Mucosa of rectum (tissue), 2 donors: ENCODE results near the gene ZDBF2.
"Not testable (repeated sequence)": the region's sequence is repeated elsewhere in the genome, so short reads cannot be mapped to it uniquely, and the experiment has no call there.

Experiments
- H3K27ac ChIP-seq, 2 donors: one replicate each; pipeline ENCODE4 v1.7.0; 2013; ENCODE audit warnings: inconsistent platforms in 2 of 2, low read depth in 2 of 2, low read length in 2 of 2
- H3K27me3 ChIP-seq, 2 donors: one replicate each; pipeline ENCODE4 v1.7.0; 2013; ENCODE audit warnings: low read length in 2 of 2; ENCODE audit not compliant: control insufficient read depth in 2 of 2, insufficient read depth in 2 of 2
- H3K36me3 ChIP-seq, 2 donors: one replicate each; pipeline ENCODE4 v1.7.0; 2013; ENCODE audit warnings: low read length in 2 of 2; ENCODE audit not compliant: control insufficient read depth in 2 of 2, insufficient read depth in 2 of 2
- H3K4me1 ChIP-seq, 2 donors: one replicate each; pipeline ENCODE4 v1.7.0; 2013; ENCODE audit warnings: low read length in 2 of 2, mild to moderate bottlenecking in 1 of 2; ENCODE audit not compliant: control insufficient read depth in 2 of 2, insufficient read depth in 2 of 2
- H3K4me3 ChIP-seq, 2 donors: one replicate each; pipeline ENCODE4 v1.7.0; 2013; ENCODE audit warnings: low read length in 2 of 2
- H3K9ac ChIP-seq, 2 donors: one replicate each; pipeline ENCODE4 v1.7.0; 2013; ENCODE audit warnings: low read length in 2 of 2, low read depth in 1 of 2, mild to moderate bottlenecking in 1 of 2
- H3K9me3 ChIP-seq, 2 donors: one replicate each; pipeline ENCODE4 v1.7.0; 2013; ENCODE audit warnings: low read length in 2 of 2; ENCODE audit not compliant: control insufficient read depth in 2 of 2
- donor health status: healthy.
- donor health status: Normal muscosa, but diverticular disease.

ZDBF2 gene

GRCh38 chr2:206241736-206242135 lies 32.7 kb upstream of the ZDBF2 start:
- Histone ChIP-seq H3K4me3 (no peak overlapping the region), H3K4me1 (no peaks in the 10 kb centered on the region), H3K36me3 (no peaks in the 10 kb centered on the region), H3K9ac (no peak overlapping the region), H3K27ac (no peak overlapping the region), H3K9me3 (no peaks in the 10 kb centered on the region), H3K27me3 (no peaks in the 10 kb centered on the region)

- H3K9ac ChIP-seq: no peak overlapping the region
- no peaks in the 10 kb centered on the region for H3K9me3 ChIP-seq
- H3K4me3 ChIP-seq: no peak overlapping the region
- H3K27ac ChIP-seq: no peak overlapping the region
- peaks cover 0 to 3% of the 10 kb centered on the region in 2 donors for H3K27me3 ChIP-seq
- H3K4me1 ChIP-seq: no peaks in the 10 kb centered on the region
- H3K36me3 ChIP-seq: no peaks in the 10 kb centered on the region
Measured at GRCh38 chr2:206245265-206245672, 29.2 kb upstream of the ZDBF2 start.

GRCh38 chr2:206250041-206250897 lies 24.2 kb upstream of the ZDBF2 start:
- Histone ChIP-seq H3K4me3 (peak overlapping the region; percentile 35 to 67), H3K4me1 (no peaks in the 10 kb centered on the region), H3K9me3 (no peaks in the 10 kb centered on the region), H3K27ac (no peak overlapping the region), H3K9ac (peak overlapping the region in 1 of 2 donors; percentile 24), H3K27me3 (peaks cover 12 to 15% of the 10 kb centered on the region in 2 donors), H3K36me3 (no peaks in the 10 kb centered on the region)

- H3K4me3 ChIP-seq: no peak overlapping the region
- H3K36me3 ChIP-seq: no peaks in the 10 kb centered on the region
- no peak overlapping the region for H3K9ac ChIP-seq
- no peaks in the 10 kb centered on the region for H3K9me3 ChIP-seq
- no peak overlapping the region for H3K27ac ChIP-seq
- H3K27me3 ChIP-seq: peaks cover 25% of the 10 kb centered on the region in 2 donors
- H3K4me1 ChIP-seq: no peaks in the 10 kb centered on the region
Measured at GRCh38 chr2:206253125-206253776, 21.2 kb upstream of the ZDBF2 start.

- H3K9me3 ChIP-seq: no peaks in the 10 kb centered on the region
- H3K9ac ChIP-seq: no peak overlapping the region
- no peak overlapping the region for H3K27ac ChIP-seq
- no peaks in the 10 kb centered on the region for H3K36me3 ChIP-seq
- H3K4me1 ChIP-seq: no peaks in the 10 kb centered on the region
- no peak overlapping the region for H3K4me3 ChIP-seq
- peaks cover 25% of the 10 kb centered on the region in 2 donors for H3K27me3 ChIP-seq
Measured at GRCh38 chr2:206253777-206254166, 20.7 kb upstream of the ZDBF2 start.

- Histone ChIP-seq H3K36me3 (no peaks in the 10 kb centered on the region), H3K27ac (no peak overlapping the region), H3K4me1 (no peaks in the 10 kb centered on the region), H3K4me3 (no peak overlapping the region), H3K27me3 (peaks cover 25 to 29% of the 10 kb centered on the region in 2 donors), H3K9me3 (no peaks in the 10 kb centered on the region), H3K9ac (no peak overlapping the region)
Measured at GRCh38 chr2:206255003-206255402, 19.5 kb upstream of the ZDBF2 start.

- Histone ChIP-seq H3K27me3 (peaks cover 25% of the 10 kb centered on the region in 2 donors), H3K27ac (no peak overlapping the region), H3K36me3 (no peaks in the 10 kb centered on the region), H3K4me1 (no peaks in the 10 kb centered on the region), H3K4me3 (no peak overlapping the region), H3K9ac (no peak overlapping the region), H3K9me3 (no peaks in the 10 kb centered on the region)
Measured at GRCh38 chr2:206256706-206257205, 17.7 kb upstream of the ZDBF2 start.

GRCh38 chr2:206257350-206257749 lies 17.1 kb upstream of the ZDBF2 start:
- no peaks in the 10 kb centered on the region for H3K4me1 ChIP-seq
- peaks cover 23 to 25% of the 10 kb centered on the region in 2 donors for H3K27me3 ChIP-seq
- H3K4me3 ChIP-seq: no peak overlapping the region
- no peak overlapping the region for H3K27ac ChIP-seq
- H3K36me3 ChIP-seq: no peaks in the 10 kb centered on the region
- no peak overlapping the region for H3K9ac ChIP-seq
- H3K9me3 ChIP-seq: no peaks in the 10 kb centered on the region

- H3K27me3 ChIP-seq: peaks cover 24 to 26% of the 10 kb centered on the region in 2 donors
- H3K9ac ChIP-seq: no peak overlapping the region
- H3K9me3 ChIP-seq: no peaks in the 10 kb centered on the region
- H3K36me3 ChIP-seq: no peaks in the 10 kb centered on the region
- no peaks in the 10 kb centered on the region for H3K4me1 ChIP-seq
- no peak overlapping the region for H3K27ac ChIP-seq
- no peak overlapping the region for H3K4me3 ChIP-seq
Measured at GRCh38 chr2:206257861-206258260, 16.6 kb upstream of the ZDBF2 start.

GRCh38 chr2:206258615-206259014 lies 15.8 kb upstream of the ZDBF2 start:
- H3K27me3 ChIP-seq: peaks cover 29 to 34% of the 10 kb centered on the region in 2 donors
- H3K36me3 ChIP-seq, H3K4me3 ChIP-seq, H3K27ac ChIP-seq, H3K4me1 ChIP-seq, H3K9ac ChIP-seq, H3K9me3 ChIP-seq: not testable (repeated sequence)
